Upper lobe of left lung (tissue), 6 donors: ENCODE data around the gene ADSS1. TPM values are rescaled to one million over a fixed set of nuclear protein-coding genes. Genes with fewer than 3 reads are reported as not detected.
A peak's percentile ranks its signal among the peaks of the same experiment; 100 is the strongest.

ENCODE experiments used
- ATAC-seq, 2 donors: fragments of 200-7000 bp; cut with Tn5 transposase; one replicate each; pipeline ENCODE4 v1.9.1; 2022; ENCODE audit warnings: mild to moderate bottlenecking in 2 of 2, moderate library complexity in 2 of 2; ENCODE audit not compliant: low FRiP score in 2 of 2
- DNase-seq, 2 donors: peaks; one replicate each; pipeline ENCODE4 v3.0.0-alpha.2; 2019 to 2020
- H3K27ac ChIP-seq, 4 donors: fragments of 200-600 bp; sonication (generic); one replicate each; pipeline ENCODE4 v1.5.1; 2016 to 2019
- H3K27me3 ChIP-seq, 4 donors: fragments of 200-600 bp; sonication (generic); one replicate each; pipeline ENCODE4 v1.5.1; 2017 to 2019
- H3K36me3 ChIP-seq, 4 donors: fragments of 200-600 bp; sonication (generic); one replicate each; pipeline ENCODE4 v1.5.1; 2016 to 2019
- H3K4me1 ChIP-seq, 4 donors: fragments of 200-600 bp; sonication (generic); one replicate each; pipeline ENCODE4 v1.5.1; 2018 to 2019
- H3K4me3 ChIP-seq, 4 donors: fragments of 200-600 bp; sonication (generic); one replicate each; pipeline ENCODE4 v1.5.1; 2017 to 2019; ENCODE audit warnings: mild to moderate bottlenecking in 2 of 4, moderate library complexity in 1 of 4
- H3K9me3 ChIP-seq, 4 donors: fragments of 200-600 bp; sonication (generic); one replicate each; pipeline ENCODE4 v1.5.1; 2018 to 2019
- CTCF ChIP-seq, 6 experiments: fragments of 450-650 bp in 4 of 6; fragments of 200-600 bp in 2 of 6; sonication (generic) in 2 of 6; IDR thresholded peaks; one replicate each; pipeline ENCODE4 v1.5.1; 2016 to 2019; ENCODE audit warnings: antibody characterized with exemption in 6 of 6
- EP300 ChIP-seq, 4 donors: sonication (generic); formaldehyde crosslinking; IDR thresholded peaks; one replicate each; pipeline ENCODE4 v1.5.1; 2017; ENCODE audit warnings: antibody characterized with exemption in 4 of 4, control low read depth in 2 of 4
- POLR2A ChIP-seq, 4 donors: fragments of 450-650 bp; IDR thresholded peaks; one replicate each; pipeline ENCODE4 v1.5.1; 2016 to 2017; ENCODE audit warnings: antibody characterized with exemption in 4 of 4, mild to moderate bottlenecking in 2 of 4
- POLR2AphosphoS5 ChIP-seq, 2 donors: sonication (generic); formaldehyde crosslinking; IDR thresholded peaks; one replicate each; pipeline ENCODE4 v1.5.1; 2017; ENCODE audit warnings: antibody characterized with exemption in 2 of 2
- WGBS, 2 donors: methylation state at CpG; one replicate each; pipeline ENCODE4 v1.1.5; 2017 to 2018; 5-methylcytosine and 5-hydroxymethylcytosine counted together
- total RNA-seq, 6 donors: library from RNA; depleted of rRNA in 4 of 6; stranded (reverse); fragments of >200 nt in 4 of 6; gene quantifications; one replicate each; pipeline versions ENCODE4 v1.1.0 to v1.2.1, GENCODE V29; 2016 to 2021
- donor health status: DM: no; HTN: no; CAD: no; lungs with moderate emphysema.
- donor health status: DM: no; HTN: yes; CAD: no; lungs with severe emphysema.

ADSS1 gene
- total RNA-seq, 6 donors from 2014 or later: 4.9 to 34.6 (median 6.2) TPM

DNA sequence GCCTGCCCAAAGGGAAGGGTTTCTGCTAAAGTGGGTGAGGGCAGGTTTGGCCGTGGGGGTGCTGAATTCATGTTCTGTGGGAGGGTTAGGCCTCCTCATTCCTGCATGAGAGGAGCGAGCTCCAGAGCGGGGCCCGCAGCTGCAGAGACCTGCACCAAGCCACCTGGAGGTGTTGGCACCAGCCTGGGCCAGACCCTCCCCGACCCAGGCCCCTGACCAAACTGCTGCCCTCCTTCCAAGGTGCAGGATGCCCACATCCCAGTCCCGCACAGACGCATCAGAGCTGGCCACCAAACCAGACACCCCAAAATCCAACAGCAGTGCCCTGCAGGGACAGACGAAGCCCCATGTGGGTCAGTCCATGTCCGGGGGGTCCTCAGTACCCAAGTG is 10.6 kb downstream of the ADSS1 start:
- ATAC-seq (no peak), DNase-seq (no peak)
- Histone ChIP-seq H3K27ac (peak overlapping the region in 1 of 4 donors; percentile 85), H3K4me1 (peaks cover 24 to 39% (median 34%) of the 10 kb centered on the region in 4 donors), H3K9me3 (no peaks in the 10 kb centered on the region), H3K36me3 (no peaks in the 10 kb centered on the region), H3K27me3 (no peaks in the 10 kb centered on the region), H3K4me3 (no peak overlapping the region)
- TF ChIP-seq EP300 (IDR thresholded peaks at IDR 0.05): no peak
- no peak for TF ChIP-seq CTCF (IDR thresholded peaks at IDR 0.05)
- no peak for TF ChIP-seq POLR2A (IDR thresholded peaks at IDR 0.05)
- TF ChIP-seq POLR2AphosphoS5 (IDR thresholded peaks at IDR 0.05): no peak
- 93 to 95% methylated on average over 6 to 9 of the region's 9 CpGs for WGBS, 2 donors

DNA sequence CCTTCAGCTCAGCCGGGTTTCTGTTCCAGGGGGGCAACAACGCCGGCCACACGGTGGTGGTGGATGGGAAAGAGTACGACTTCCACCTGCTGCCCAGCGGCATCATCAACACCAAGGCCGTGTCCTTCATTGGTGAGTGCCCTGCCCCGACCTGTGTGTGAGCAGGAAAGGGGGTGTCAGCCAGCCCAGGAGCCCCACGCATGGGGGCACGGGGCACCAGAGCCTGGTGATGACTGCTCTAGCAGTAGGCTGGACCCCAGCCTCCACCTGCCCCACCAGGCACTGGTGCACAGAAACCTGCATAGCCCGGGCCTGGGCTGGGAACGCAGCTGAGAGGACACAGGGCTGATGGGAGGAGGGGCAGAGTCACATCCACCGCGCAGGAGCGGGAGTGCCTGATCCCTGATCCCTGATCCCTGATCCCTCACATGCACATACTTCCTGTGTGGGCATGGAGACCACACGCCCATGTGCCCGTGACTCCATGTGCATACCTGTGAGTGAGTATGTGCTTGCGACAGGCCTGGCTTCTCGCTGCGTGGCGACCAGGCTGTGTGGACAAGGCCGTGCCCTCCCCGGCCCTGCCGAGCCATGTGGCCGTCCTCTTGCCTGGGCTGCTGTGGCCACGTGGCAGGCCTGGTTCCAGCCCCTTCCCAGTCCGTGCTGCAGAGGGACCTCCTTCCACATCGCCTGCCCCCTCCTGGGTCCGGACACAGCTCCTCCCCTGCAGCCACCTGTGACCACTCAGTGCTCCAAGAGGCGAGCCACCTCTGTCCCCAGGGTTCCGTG is 11.2 kb downstream of the ADSS1 start:
- DNase-seq (peak in 1 of 2 donors; percentile 80), ATAC-seq (no peak)
- no peaks in the 10 kb centered on the region for H3K27me3 ChIP-seq
- TF ChIP-seq POLR2AphosphoS5 (IDR thresholded peaks at IDR 0.05): no peak
- TF ChIP-seq EP300 (IDR thresholded peaks at IDR 0.05): no peak
- TF ChIP-seq POLR2A (IDR thresholded peaks at IDR 0.05): no peak
- TF ChIP-seq CTCF (IDR thresholded peaks at IDR 0.05): no peak
- no peaks in the 10 kb centered on the region for H3K9me3 ChIP-seq
- no peak overlapping the region for H3K4me3 ChIP-seq
- H3K4me1 ChIP-seq: peaks cover 24 to 39% (median 34%) of the 10 kb centered on the region in 4 donors
- peaks cover 0 to 5% (median 0%) of the 10 kb centered on the region in 4 donors for H3K36me3 ChIP-seq
- WGBS, 2 donors: 91 to 93% methylated on average over 5 to 30 of the region's 31 CpGs
- H3K27ac ChIP-seq: peak overlapping the region; percentile 59 to 86 (median 80)

GRCh38 chr14:104735830-104736642 is 12.0 kb downstream of the ADSS1 start:
- TF ChIP-seq POLR2AphosphoS5 (IDR thresholded peaks at IDR 0.05) (peak; percentile 91 to 92), POLR2A (IDR thresholded peaks at IDR 0.05) (peak in 1 of 4 donors; percentile 48), CTCF (IDR thresholded peaks at IDR 0.05) (peak in 2 of 6 experiments; percentile 9 to 14), EP300 (IDR thresholded peaks at IDR 0.05) (peak in 3 of 4 donors; percentile 44 to 91 (median 45))
- DNase-seq (peak; percentile 87 to 89), ATAC-seq (peak; percentile 69 to 74)
- Histone ChIP-seq H3K27me3 (no peaks in the 10 kb centered on the region), H3K4me1 (peaks cover 24 to 39% (median 34%) of the 10 kb centered on the region in 4 donors), H3K36me3 (peaks cover 0 to 6% (median 0%) of the 10 kb centered on the region in 4 donors), H3K4me3 (no peak overlapping the region), H3K9me3 (no peaks in the 10 kb centered on the region), H3K27ac (peak overlapping the region; percentile 59 to 86 (median 80))
- 34 to 38% methylated on average over 8 to 17 of the region's 26 CpGs for WGBS, 2 donors

DNA sequence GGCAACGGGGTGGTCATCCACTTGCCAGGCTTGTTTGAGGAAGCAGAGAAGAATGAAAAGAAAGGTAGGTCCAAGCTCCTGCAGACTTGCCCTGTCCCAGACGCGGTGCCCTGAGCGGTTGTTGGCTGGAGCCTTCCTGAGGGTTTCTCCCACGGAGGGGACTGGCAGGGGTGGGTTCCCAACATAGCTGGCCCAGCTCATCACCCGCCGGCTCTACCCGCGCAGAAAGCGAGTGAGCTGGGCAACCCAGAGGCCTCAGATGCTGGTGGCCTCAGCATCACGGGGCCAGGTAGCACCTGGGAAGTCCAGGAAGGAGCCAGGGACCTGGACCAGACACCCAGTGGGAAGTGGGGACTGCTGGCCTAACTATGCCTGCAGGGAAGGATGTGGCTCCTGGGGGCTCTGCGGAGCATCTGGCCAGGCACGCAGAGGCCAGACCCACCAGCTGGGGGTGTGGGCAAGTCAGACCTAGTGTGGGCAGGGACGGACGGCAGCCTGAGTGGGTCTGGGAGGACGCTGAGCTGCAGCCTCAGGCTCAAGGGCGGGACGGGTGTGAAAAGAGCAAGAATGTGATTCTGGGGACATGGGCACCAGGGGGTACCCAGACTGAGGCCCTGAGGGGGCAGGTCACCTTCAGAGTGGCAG is 14.5 kb downstream of the ADSS1 start:
- WGBS, 2 donors: 91 to 93% methylated on average over 18 of the region's 18 CpGs
- Histone ChIP-seq H3K4me1 (peaks cover 15 to 27% (median 26%) of the 10 kb centered on the region in 4 donors), H3K27me3 (no peaks in the 10 kb centered on the region), H3K9me3 (no peaks in the 10 kb centered on the region), H3K4me3 (no peak overlapping the region), H3K36me3 (peaks cover 0 to 12% (median 0%) of the 10 kb centered on the region in 4 donors), H3K27ac (no peak overlapping the region)
- ATAC-seq (no peak), DNase-seq (peak in 1 of 2 donors; percentile 55)
- no peak for TF ChIP-seq CTCF (IDR thresholded peaks at IDR 0.05)
- TF ChIP-seq EP300 (IDR thresholded peaks at IDR 0.05): no peak
- no peak for TF ChIP-seq POLR2AphosphoS5 (IDR thresholded peaks at IDR 0.05)
- TF ChIP-seq POLR2A (IDR thresholded peaks at IDR 0.05): no peak
